ENCODE data around the gene OXCT1. TPM values are rescaled to one million over a fixed set of nuclear protein-coding genes. Genes with fewer than 3 reads are reported as not detected.
A peak's percentile ranks its signal among the peaks of the same experiment; 100 is the strongest.

OXCT1 gene
- total and polyA plus RNA-seq, 4 experiments from 2014 or later, result 30.1 to 37.5 (median 33.1) TPM

GRCh38 chr5:41903382-41903891 lies 33.2 kb upstream of the OXCT1 start:
- DNase-seq, result peak in 1 of 5 donors; percentile 2
- Histone ChIP-seq H3K4me3 (ENCODE audit: low read length in 2 of 2) (peak overlapping the region; percentile 82 to 90), H3K27me3 (ENCODE audit: insufficient read depth, low read length) (no peaks in the 10 kb centered on the region), H3K36me3 (ENCODE audit: insufficient read depth, low read length) (peaks cover 9% of the 10 kb centered on the region), H3K4me1 (ENCODE audit: insufficient read depth, low read length) (peaks cover 16% of the 10 kb centered on the region), H3K9me3 (ENCODE audit: control insufficient read depth in 1 of 2, low read length in 2 of 2) (no peaks in the 10 kb centered on the region), H3K27ac (ENCODE audit: low read depth, low read length) (peak overlapping the region; percentile 74)
- H3K4me1 Mint-ChIP-seq, result peaks cover 22 to 48% (median 29%) of the 10 kb centered on the region in 4 donors
- peaks cover 0 to 2% of the 10 kb centered on the region in 2 donors for H3K27me3 Mint-ChIP-seq
- ChIA-PET CTCF (ENCODE audit: partially characterized antibody) (interaction anchor here (0.8 to 2.3 kb wide), 8 partner anchors 22 to 1581 kb away, joined by 3 to 11 read pairs (median 6); partner anchors contain the start of genes FBXO4, OXCT1 and TMEM267), POLR2A (ENCODE audit: partially characterized antibody) (interaction anchor here (0.6 to 3.0 kb wide), 27 partner anchors 9 to 1654 kb away, joined by 3 to 85 read pairs (median 6); partner anchors contain the start of genes FBXO4, OXCT1, RPL37 and TMEM267)
- H3K36me3 Mint-ChIP-seq, result peaks cover 12 to 28% of the 10 kb centered on the region in 2 donors
- H3K4me3 Mint-ChIP-seq, result peak overlapping the region; percentile 93 to 99 (median 98)
- intact Hi-C loops (cut with micrococcal nuclease), result loop anchor here (5.0 kb wide), 2 partner anchors 1164 to 1219 kb away; partner anchors contain the start of gene ZNF131
- peaks cover 0 to 3% (median 0%) of the 10 kb centered on the region in 8 donors for H3K9me3 Mint-ChIP-seq
- H3K27ac Mint-ChIP-seq, result peak overlapping the region; percentile 96 to 100 (median 97)

- no peak overlapping the region for H3K4me3 ChIP-seq (ENCODE audit: low read length in 2 of 2)
- Mint-ChIP-seq H3K4me3 (no peak overlapping the region), H3K27ac (no peak overlapping the region), H3K27me3 (peaks cover 1 to 14% of the 10 kb centered on the region in 2 donors), H3K4me1 (peaks cover 0 to 7% (median 6%) of the 10 kb centered on the region in 4 donors), H3K36me3 (no peaks in the 10 kb centered on the region), H3K9me3 (peaks cover 0 to 2% (median 0%) of the 10 kb centered on the region in 8 donors)
- H3K27me3 ChIP-seq (ENCODE audit: insufficient read depth, low read length), result no peaks in the 10 kb centered on the region
- H3K4me1 ChIP-seq (ENCODE audit: insufficient read depth, low read length), result no peaks in the 10 kb centered on the region
- no peaks in the 10 kb centered on the region for H3K9me3 ChIP-seq (ENCODE audit: control insufficient read depth in 1 of 2, low read length in 2 of 2)
- no peak for DNase-seq
- POLR2A ChIA-PET (ENCODE audit: partially characterized antibody), result interaction anchor here (1.0 kb wide), 1 partner anchor 13 kb away, joined by 3 read pairs; no protein-coding TSS in a partner anchor
- intact Hi-C loops (cut with micrococcal nuclease), result no loop called here
- CTCF ChIA-PET (ENCODE audit: partially characterized antibody), result interaction anchor here (1.1 to 1.6 kb wide), 2 partner anchors 15 to 20 kb away, joined by 3 to 5 read pairs; no protein-coding TSS in a partner anchor
- H3K36me3 ChIP-seq (ENCODE audit: insufficient read depth, low read length), result no peaks in the 10 kb centered on the region
- no peak overlapping the region for H3K27ac ChIP-seq (ENCODE audit: low read depth, low read length)
Measured at GRCh38 chr5:41896230-41896629, 26.0 kb upstream of the OXCT1 start.

- peaks cover 1 to 14% of the 10 kb centered on the region in 2 donors for H3K27me3 Mint-ChIP-seq
- no peaks in the 10 kb centered on the region for H3K9me3 ChIP-seq (ENCODE audit: control insufficient read depth in 1 of 2, low read length in 2 of 2)
- H3K4me3 Mint-ChIP-seq, result peak overlapping the region in 5 of 8 donors; percentile 17 to 61 (median 43)
- ChIA-PET CTCF (ENCODE audit: partially characterized antibody) (no interaction called here), POLR2A (ENCODE audit: partially characterized antibody) (interaction anchor here (1.3 to 2.7 kb wide), 2 partner anchors 8 to 11 kb away, joined by 3 to 15 read pairs; partner anchors contain the start of gene RIMOC1)
- no peak overlapping the region for H3K27ac ChIP-seq (ENCODE audit: low read depth, low read length)
- no peak overlapping the region for H3K4me3 ChIP-seq (ENCODE audit: low read length in 2 of 2)
- intact Hi-C loops (cut with micrococcal nuclease), result no loop called here
- peak overlapping the region in 1 of 7 donors; percentile 53 for H3K27ac Mint-ChIP-seq
- H3K9me3 Mint-ChIP-seq, result peaks cover 0 to 2% (median 0%) of the 10 kb centered on the region in 8 donors
- H3K36me3 ChIP-seq (ENCODE audit: insufficient read depth, low read length), result no peaks in the 10 kb centered on the region
- peaks cover 0 to 10% (median 6%) of the 10 kb centered on the region in 4 donors for H3K4me1 Mint-ChIP-seq
- no peak for DNase-seq
- no peaks in the 10 kb centered on the region for H3K27me3 ChIP-seq (ENCODE audit: insufficient read depth, low read length)
- no peaks in the 10 kb centered on the region for H3K36me3 Mint-ChIP-seq
- no peaks in the 10 kb centered on the region for H3K4me1 ChIP-seq (ENCODE audit: insufficient read depth, low read length)
Measured at GRCh38 chr5:41893074-41893851, 23.0 kb upstream of the OXCT1 start.

GRCh38 chr5:41892031-41892430 lies 21.8 kb upstream of the OXCT1 start:
- Histone ChIP-seq H3K9me3 (ENCODE audit: control insufficient read depth in 1 of 2, low read length in 2 of 2) (no peaks in the 10 kb centered on the region), H3K4me3 (ENCODE audit: low read length in 2 of 2) (no peak overlapping the region), H3K4me1 (ENCODE audit: insufficient read depth, low read length) (no peaks in the 10 kb centered on the region), H3K36me3 (ENCODE audit: insufficient read depth, low read length) (no peaks in the 10 kb centered on the region), H3K27me3 (ENCODE audit: insufficient read depth, low read length) (no peaks in the 10 kb centered on the region), H3K27ac (ENCODE audit: low read depth, low read length) (no peak overlapping the region)
- intact Hi-C loops (cut with micrococcal nuclease), result no loop called here
- POLR2A ChIA-PET (ENCODE audit: partially characterized antibody), result no interaction called here
- Mint-ChIP-seq H3K27me3 (peaks cover 4 to 16% of the 10 kb centered on the region in 2 donors), H3K4me3 (no peak overlapping the region), H3K9me3 (peaks cover 0 to 2% (median 0%) of the 10 kb centered on the region in 8 donors), H3K36me3 (no peaks in the 10 kb centered on the region), H3K4me1 (peaks cover 0 to 10% (median 6%) of the 10 kb centered on the region in 4 donors), H3K27ac (no peak overlapping the region)
- CTCF ChIA-PET (ENCODE audit: partially characterized antibody), result no interaction called here
- DNase-seq, result no peak

- peaks cover 0 to 10% (median 6%) of the 10 kb centered on the region in 4 donors for H3K4me1 Mint-ChIP-seq
- H3K9me3 ChIP-seq (ENCODE audit: control insufficient read depth in 1 of 2, low read length in 2 of 2), result no peaks in the 10 kb centered on the region
- H3K27me3 ChIP-seq (ENCODE audit: insufficient read depth, low read length), result no peaks in the 10 kb centered on the region
- no peak overlapping the region for H3K27ac ChIP-seq (ENCODE audit: low read depth, low read length)
- no peaks in the 10 kb centered on the region for H3K36me3 Mint-ChIP-seq
- CTCF ChIA-PET (ENCODE audit: partially characterized antibody), result no interaction called here
- no peak for DNase-seq
- no peaks in the 10 kb centered on the region for H3K36me3 ChIP-seq (ENCODE audit: insufficient read depth, low read length)
- POLR2A ChIA-PET (ENCODE audit: partially characterized antibody), result no interaction called here
- no peak overlapping the region for H3K4me3 Mint-ChIP-seq
- H3K4me1 ChIP-seq (ENCODE audit: insufficient read depth, low read length), result no peaks in the 10 kb centered on the region
- H3K27me3 Mint-ChIP-seq, result peaks cover 5 to 13% of the 10 kb centered on the region in 2 donors
- peak overlapping the region in 1 of 7 donors; percentile 13 for H3K27ac Mint-ChIP-seq
- H3K4me3 ChIP-seq (ENCODE audit: low read length in 2 of 2), result no peak overlapping the region
- intact Hi-C loops (cut with micrococcal nuclease), result no loop called here
- peaks cover 0 to 2% (median 0%) of the 10 kb centered on the region in 8 donors for H3K9me3 Mint-ChIP-seq
Measured at GRCh38 chr5:41891066-41891707, 21.0 kb upstream of the OXCT1 start.

- no peaks in the 10 kb centered on the region for H3K36me3 ChIP-seq (ENCODE audit: insufficient read depth, low read length)
- H3K36me3 Mint-ChIP-seq, result no peaks in the 10 kb centered on the region
- no peak overlapping the region for H3K4me3 ChIP-seq (ENCODE audit: low read length in 2 of 2)
- H3K4me3 Mint-ChIP-seq, result no peak overlapping the region
- peaks cover 7 to 8% of the 10 kb centered on the region in 2 donors for H3K27me3 Mint-ChIP-seq
- H3K27ac ChIP-seq (ENCODE audit: low read depth, low read length), result no peak overlapping the region
- intact Hi-C loops (cut with micrococcal nuclease), result no loop called here
- no peaks in the 10 kb centered on the region for H3K4me1 Mint-ChIP-seq
- H3K27ac Mint-ChIP-seq, result no peak overlapping the region
- H3K4me1 ChIP-seq (ENCODE audit: insufficient read depth, low read length), result no peaks in the 10 kb centered on the region
- H3K9me3 ChIP-seq (ENCODE audit: control insufficient read depth in 1 of 2, low read length in 2 of 2), result no peaks in the 10 kb centered on the region
- no peaks in the 10 kb centered on the region for H3K27me3 ChIP-seq (ENCODE audit: insufficient read depth, low read length)
- POLR2A ChIA-PET (ENCODE audit: partially characterized antibody), result interaction anchor here (1.3 kb wide), 2 partner anchors 9 to 15 kb away, joined by 3 to 5 read pairs; partner anchors contain the start of gene OXCT1
- no peak for DNase-seq
- CTCF ChIA-PET (ENCODE audit: partially characterized antibody), result no interaction called here
- no peaks in the 10 kb centered on the region for H3K9me3 Mint-ChIP-seq
Measured at GRCh38 chr5:41885286-41885685, 15.1 kb upstream of the OXCT1 start.

GRCh38 chr5:41883936-41884335 lies 13.7 kb upstream of the OXCT1 start:
- no peaks in the 10 kb centered on the region for H3K9me3 ChIP-seq (ENCODE audit: control insufficient read depth in 1 of 2, low read length in 2 of 2)
- intact Hi-C loops (cut with micrococcal nuclease), result no loop called here
- H3K4me3 ChIP-seq (ENCODE audit: low read length in 2 of 2), result no peak overlapping the region
- no peak overlapping the region for H3K4me3 Mint-ChIP-seq
- no peaks in the 10 kb centered on the region for H3K4me1 Mint-ChIP-seq
- no peaks in the 10 kb centered on the region for H3K36me3 ChIP-seq (ENCODE audit: insufficient read depth, low read length)
- ChIA-PET POLR2A (ENCODE audit: partially characterized antibody) (no interaction called here), CTCF (ENCODE audit: partially characterized antibody) (no interaction called here)
- H3K27me3 Mint-ChIP-seq, result peaks cover 10 to 14% of the 10 kb centered on the region in 2 donors
- no peak overlapping the region for H3K27ac ChIP-seq (ENCODE audit: low read depth, low read length)
- no peaks in the 10 kb centered on the region for H3K4me1 ChIP-seq (ENCODE audit: insufficient read depth, low read length)
- H3K9me3 Mint-ChIP-seq, result no peaks in the 10 kb centered on the region
- no peaks in the 10 kb centered on the region for H3K36me3 Mint-ChIP-seq
- no peak for DNase-seq
- H3K27ac Mint-ChIP-seq, result no peak overlapping the region
- no peaks in the 10 kb centered on the region for H3K27me3 ChIP-seq (ENCODE audit: insufficient read depth, low read length)

All from CD4-positive, alpha-beta memory T cell (primary cell).